Naive B cell (primary cell): ENCODE measurements around the gene RNF217. TPM values are rescaled to one million over a fixed set of nuclear protein-coding genes. Genes with fewer than 3 reads are reported as not detected.

Experiments used
- ATAC-seq, 2 donors: fragments of 150-1000 bp; cut with Tn5 transposase; 2 replicates each; pipeline ENCODE4 v1.10.0; 2021; ENCODE audit warnings: low read depth in 2 of 2, mild to moderate bottlenecking in 2 of 2, moderate library complexity in 2 of 2
- DNase-seq: peaks from one replicate; pipeline ENCODE4 v3.0.0; 2022
- H3K27ac Mint-ChIP-seq, 6 donors: one replicate each; pipeline ENCODE4 v1.8.0; 2020 to 2022; ENCODE audit warnings: mild to moderate bottlenecking in 6 of 6, mixed read lengths in 6 of 6, moderate library complexity in 5 of 6, inconsistent platforms in 2 of 6
- H3K27me3 Mint-ChIP-seq, 3 donors: one replicate each; pipeline ENCODE4 v1.8.0; 2021 to 2022; ENCODE audit warnings: mixed read lengths in 3 of 3, mild to moderate bottlenecking in 1 of 3
- H3K36me3 Mint-ChIP-seq, 2 donors: one replicate each; pipeline ENCODE4 v1.8.0; 2020 to 2022; ENCODE audit warnings: mixed read lengths in 2 of 2, inconsistent platforms in 1 of 2, mild to moderate bottlenecking in 1 of 2
- H3K4me1 Mint-ChIP-seq, 3 donors: one replicate each; pipeline ENCODE4 v1.8.0; 2020 to 2022; ENCODE audit warnings: mixed read lengths in 3 of 3, inconsistent platforms in 1 of 3, mild to moderate bottlenecking in 1 of 3, moderate library complexity in 1 of 3
- H3K4me3 Mint-ChIP-seq, 8 donors: one replicate each; pipeline ENCODE4 v1.8.0; 2020 to 2022; ENCODE audit warnings: mild to moderate bottlenecking in 8 of 8, mixed read lengths in 8 of 8, moderate library complexity in 8 of 8, inconsistent platforms in 2 of 8
- H3K9me3 Mint-ChIP-seq, 7 donors: one replicate each; pipeline ENCODE4 v1.8.0; 2020 to 2022; ENCODE audit warnings: mixed read lengths in 7 of 7, mild to moderate bottlenecking in 5 of 7, inconsistent platforms in 2 of 7, moderate library complexity in 1 of 7
- polyA plus RNA-seq, 6 donors: library from polyadenylated mRNA; unstranded; fragments of 300-500 nt; fragmentation: Illumina TruSeq; gene quantifications; one replicate each; pipeline ENCODE4 v1.2.3, GENCODE V29; 2021; ENCODE audit warnings: low read depth in 6 of 6

The RNF217 gene
- polyA plus RNA-seq, 6 donors from 2014 or later: not detected

DNA sequence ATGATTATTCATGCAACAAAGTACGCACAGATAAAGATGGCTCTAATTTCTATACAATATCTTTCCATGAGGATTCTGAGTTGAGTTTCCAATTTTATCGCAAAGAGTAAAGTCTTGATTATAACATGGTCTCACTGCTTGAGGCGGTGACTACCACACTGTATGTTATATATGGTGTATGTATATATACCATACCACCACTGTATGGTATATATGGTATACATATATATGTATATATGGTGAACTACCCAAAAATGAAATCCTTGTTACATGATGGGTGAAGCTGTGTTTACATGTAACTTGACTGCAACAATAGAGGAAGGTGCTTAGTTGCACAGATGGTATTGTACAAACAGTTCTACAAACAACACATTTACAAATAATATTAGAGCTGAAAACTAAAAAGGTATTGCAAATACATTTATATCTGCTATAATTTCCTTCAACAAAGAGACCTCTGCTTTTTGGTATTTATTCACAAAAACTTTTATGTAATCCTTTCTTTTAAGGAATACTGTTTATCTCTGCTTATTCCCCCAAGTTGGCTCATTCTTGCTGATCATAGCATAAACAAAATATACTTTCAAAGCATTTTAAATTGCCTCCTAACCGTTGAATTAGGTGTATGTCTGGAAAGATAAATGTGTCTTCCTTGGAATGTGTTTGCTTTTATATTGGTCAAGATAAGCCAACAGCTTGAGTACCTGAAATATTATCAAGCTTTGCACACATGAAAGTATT lies 113.7 kb downstream of the RNF217 start:
- Mint-ChIP-seq H3K27me3 (no peaks in the 10 kb centered on the region), H3K36me3 (no peaks in the 10 kb centered on the region), H3K27ac (no peak overlapping the region), H3K4me1 (no peaks in the 10 kb centered on the region), H3K4me3 (no peak overlapping the region), H3K9me3 (no peaks in the 10 kb centered on the region)
- ATAC-seq: no peak
- no peak for DNase-seq

DNA sequence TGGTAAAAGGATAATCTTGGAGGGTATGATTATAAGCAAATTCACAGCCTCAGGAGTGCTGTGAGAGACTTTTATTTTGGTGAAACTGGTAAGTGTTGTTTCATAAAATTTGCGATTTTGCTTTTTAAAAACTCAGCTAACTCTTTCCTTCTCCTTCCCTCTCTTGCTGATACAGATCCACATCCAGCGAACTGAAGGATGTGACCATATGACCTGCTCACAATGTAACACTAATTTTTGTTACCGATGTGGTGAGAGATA lies 114.2 kb downstream of the RNF217 start:
- Mint-ChIP-seq H3K9me3 (no peaks in the 10 kb centered on the region), H3K36me3 (no peaks in the 10 kb centered on the region), H3K4me3 (no peak overlapping the region), H3K4me1 (no peaks in the 10 kb centered on the region), H3K27me3 (no peaks in the 10 kb centered on the region), H3K27ac (no peak overlapping the region)
- no peak for DNase-seq
- ATAC-seq: no peak

DNA sequence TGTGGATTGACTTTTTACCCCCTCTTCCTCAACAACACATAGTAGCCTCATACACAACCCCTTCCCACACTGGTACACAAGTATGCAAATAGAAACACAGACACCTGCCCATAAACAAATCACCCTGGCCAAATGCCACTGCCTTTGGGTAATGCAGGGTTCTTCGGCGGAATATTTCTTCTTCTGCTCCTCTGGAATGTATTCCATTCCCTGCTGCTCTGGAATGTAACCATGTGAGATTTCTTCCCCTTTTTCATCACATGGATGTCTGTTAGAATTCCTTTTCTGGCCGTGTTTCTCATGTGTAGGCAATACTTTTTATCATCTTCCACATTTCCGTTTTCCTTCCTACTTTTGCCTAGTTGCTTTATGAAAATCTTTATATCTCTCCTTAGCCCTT lies 115.2 kb downstream of the RNF217 start:
- no peak overlapping the region for H3K27ac Mint-ChIP-seq
- H3K36me3 Mint-ChIP-seq: no peaks in the 10 kb centered on the region
- H3K9me3 Mint-ChIP-seq: no peaks in the 10 kb centered on the region
- DNase-seq (no peak), ATAC-seq (no peak)
- no peak overlapping the region for H3K4me3 Mint-ChIP-seq
- no peaks in the 10 kb centered on the region for H3K4me1 Mint-ChIP-seq
- H3K27me3 Mint-ChIP-seq: no peaks in the 10 kb centered on the region

DNA sequence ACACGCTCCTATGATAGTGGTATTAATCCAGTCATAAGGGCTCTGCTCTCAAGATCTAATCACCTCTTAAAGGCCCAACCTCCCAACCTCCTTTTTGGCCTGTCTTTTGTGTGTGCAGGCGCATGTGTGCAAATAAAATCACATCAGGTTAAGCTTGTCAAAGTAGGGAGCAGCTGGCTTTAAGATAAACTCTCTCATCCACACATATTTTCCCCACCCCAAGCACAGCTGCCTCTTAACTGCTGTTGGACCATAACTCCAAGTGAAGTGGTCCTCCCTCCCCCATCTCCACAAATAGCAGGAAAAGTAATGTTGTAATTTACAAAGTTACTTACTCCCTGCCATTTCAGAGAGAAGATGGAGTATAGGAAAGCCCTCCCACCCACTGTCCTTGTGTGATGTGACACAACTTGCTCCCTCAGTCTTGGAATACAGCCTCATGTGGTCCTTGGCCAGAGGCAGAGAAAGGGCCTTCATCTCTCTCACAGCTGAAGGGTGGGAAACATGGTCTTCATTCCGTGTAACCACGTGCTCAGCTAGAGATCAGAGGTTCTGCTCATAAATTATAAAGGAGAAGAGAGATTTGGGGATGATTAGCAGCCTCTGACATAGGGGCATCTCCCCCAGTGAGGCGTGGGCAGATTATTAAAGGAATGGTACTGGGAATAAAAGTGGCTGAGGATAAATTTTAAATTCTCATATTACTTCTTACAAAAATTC lies 116.5 kb downstream of the RNF217 start:
- no peak for ATAC-seq
- no peak overlapping the region for H3K4me3 Mint-ChIP-seq
- no peaks in the 10 kb centered on the region for H3K27me3 Mint-ChIP-seq

DNA sequence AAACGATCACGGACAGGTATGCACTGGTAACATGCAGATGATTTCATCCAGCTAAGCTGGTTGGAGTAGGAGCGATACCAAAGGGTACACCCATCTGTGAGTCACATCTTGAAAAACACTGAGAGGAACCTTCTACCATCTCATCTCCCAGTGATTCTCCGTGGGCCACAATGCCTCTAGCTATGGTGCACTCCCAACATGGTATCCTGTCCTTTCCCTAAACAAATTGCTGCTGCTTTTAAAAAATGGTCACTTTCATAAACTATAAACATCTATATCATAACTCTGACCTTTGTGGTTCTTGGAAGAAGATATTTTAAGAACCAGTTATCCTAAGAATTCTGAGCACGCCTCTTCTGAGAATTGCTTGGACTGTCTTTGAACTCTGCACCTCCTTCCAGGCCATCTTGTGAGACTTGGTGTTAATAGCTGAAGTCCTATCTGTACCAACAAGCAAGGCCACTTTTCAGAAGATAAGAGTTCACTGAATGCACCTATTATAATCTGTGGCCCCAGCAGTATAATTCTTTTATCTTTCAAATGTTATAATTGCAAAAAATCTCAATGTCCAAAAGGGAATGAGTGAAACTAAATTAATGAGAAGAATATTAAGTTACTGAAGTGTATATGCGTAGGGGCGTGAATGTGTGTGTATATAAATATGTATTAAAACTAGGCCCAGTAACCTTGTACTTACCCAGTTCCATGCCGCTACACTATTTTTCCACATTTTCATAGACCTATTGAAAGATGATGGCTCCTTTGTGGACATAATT lies 120.9 kb downstream of the RNF217 start:
- H3K27ac Mint-ChIP-seq: no peak overlapping the region
- H3K4me3 Mint-ChIP-seq: no peak overlapping the region
- DNase-seq (no peak), ATAC-seq (no peak)
- no peaks in the 10 kb centered on the region for H3K27me3 Mint-ChIP-seq
- H3K4me1 Mint-ChIP-seq: no peaks in the 10 kb centered on the region
- no peaks in the 10 kb centered on the region for H3K9me3 Mint-ChIP-seq
- no peaks in the 10 kb centered on the region for H3K36me3 Mint-ChIP-seq

More for the DNA sequence above, 116.5 kb downstream of the RNF217 start:
- DNase-seq: no peak
- Mint-ChIP-seq H3K4me1 (no peaks in the 10 kb centered on the region), H3K27ac (no peak overlapping the region), H3K9me3 (no peaks in the 10 kb centered on the region), H3K36me3 (no peaks in the 10 kb centered on the region)

DNA sequence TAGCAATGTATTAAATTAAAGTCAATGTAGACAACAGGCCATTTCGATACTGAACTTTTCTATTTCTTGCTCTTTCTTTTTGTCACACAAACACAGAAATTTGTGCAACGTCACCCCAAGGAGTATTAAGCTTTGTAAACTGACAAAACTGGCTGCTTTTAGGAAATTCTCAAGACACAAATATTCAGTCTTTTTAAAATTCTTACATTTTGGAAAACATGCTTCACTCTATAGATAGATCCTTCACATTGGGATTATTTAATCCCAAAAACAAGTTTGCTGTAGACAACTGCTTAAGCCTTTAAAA lies 121.4 kb downstream of the RNF217 start:
- Mint-ChIP-seq H3K4me1 (no peaks in the 10 kb centered on the region), H3K36me3 (no peaks in the 10 kb centered on the region), H3K27me3 (no peaks in the 10 kb centered on the region), H3K27ac (no peak overlapping the region), H3K4me3 (no peak overlapping the region), H3K9me3 (no peaks in the 10 kb centered on the region)
- no peak for ATAC-seq
- no peak for DNase-seq

DNA sequence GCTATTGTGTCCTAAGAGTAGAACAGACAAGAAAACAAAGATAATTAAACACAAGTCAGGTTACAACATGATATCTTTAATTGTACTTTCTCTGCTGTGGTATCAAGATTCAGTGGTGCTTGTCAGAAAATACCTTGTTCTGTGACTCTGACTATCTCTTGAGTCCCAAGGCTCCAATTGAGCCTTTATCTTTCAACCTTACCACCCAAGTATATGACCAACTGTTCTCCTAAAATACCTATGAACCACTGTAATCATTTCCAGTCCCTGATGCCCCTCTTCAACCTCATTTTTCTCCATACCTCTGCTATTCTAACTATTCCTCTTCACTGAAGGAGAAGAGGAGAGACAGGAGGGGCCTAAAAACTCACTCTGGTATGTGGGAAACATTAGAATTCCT lies 124.5 kb downstream of the RNF217 start:
- no peaks in the 10 kb centered on the region for H3K27me3 Mint-ChIP-seq
- no peak for ATAC-seq
- H3K27ac Mint-ChIP-seq: no peak overlapping the region
- no peak overlapping the region for H3K4me3 Mint-ChIP-seq
- no peak for DNase-seq
- H3K36me3 Mint-ChIP-seq: no peaks in the 10 kb centered on the region
- no peaks in the 10 kb centered on the region for H3K4me1 Mint-ChIP-seq
- no peaks in the 10 kb centered on the region for H3K9me3 Mint-ChIP-seq

DNA sequence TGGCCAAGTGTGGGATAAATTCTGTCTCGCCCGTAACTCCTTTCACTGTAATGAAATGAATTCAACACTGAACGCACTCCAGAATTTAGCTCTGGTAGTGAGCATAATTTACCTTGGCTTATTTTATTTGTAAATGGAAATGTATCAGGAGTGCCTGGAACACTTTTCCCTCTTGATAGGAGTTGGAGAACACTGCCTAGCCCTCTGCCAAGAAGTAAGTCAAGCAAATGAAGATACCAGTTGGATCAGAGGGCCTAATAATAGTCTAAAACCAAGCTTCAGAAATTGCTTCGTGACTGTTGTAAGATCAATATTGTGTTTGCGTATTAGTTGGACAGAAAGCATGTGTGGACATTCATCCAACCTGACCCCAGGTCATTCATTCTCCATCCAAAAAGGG lies 126.7 kb downstream of the RNF217 start:
- H3K4me1 Mint-ChIP-seq: no peaks in the 10 kb centered on the region
- H3K9me3 Mint-ChIP-seq: no peaks in the 10 kb centered on the region
- H3K27ac Mint-ChIP-seq: no peak overlapping the region
- DNase-seq (no peak), ATAC-seq (no peak)
- H3K4me3 Mint-ChIP-seq: no peak overlapping the region
- no peaks in the 10 kb centered on the region for H3K36me3 Mint-ChIP-seq
- peaks cover 0 to 4% (median 0%) of the 10 kb centered on the region in 3 donors for H3K27me3 Mint-ChIP-seq

DNA sequence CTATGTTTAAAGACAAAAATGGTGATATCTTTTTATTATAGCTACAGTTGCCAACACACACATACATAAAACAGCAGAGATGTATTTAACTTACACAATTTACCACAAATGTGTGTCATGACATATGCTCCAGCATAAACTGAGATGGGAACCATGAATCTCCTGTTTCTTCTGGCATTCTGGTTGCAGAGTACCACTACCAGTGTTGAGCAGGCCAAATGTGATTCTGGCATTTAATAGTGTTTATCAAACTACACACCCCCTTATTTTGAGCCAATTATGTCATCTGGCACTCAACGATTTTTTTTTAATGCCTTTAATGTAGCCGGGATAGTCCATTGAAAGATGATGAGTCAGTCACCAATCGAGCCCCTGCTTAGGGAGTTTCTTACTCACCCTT lies 132.3 kb downstream of the RNF217 start:
- ATAC-seq (no peak), DNase-seq (no peak)
- no peak overlapping the region for H3K4me3 Mint-ChIP-seq
- H3K27me3 Mint-ChIP-seq: peaks cover 19 to 24% (median 19%) of the 10 kb centered on the region in 3 donors
- H3K36me3 Mint-ChIP-seq: no peaks in the 10 kb centered on the region
- H3K9me3 Mint-ChIP-seq: no peaks in the 10 kb centered on the region
- no peak overlapping the region for H3K27ac Mint-ChIP-seq
- H3K4me1 Mint-ChIP-seq: peaks cover 3 to 4% (median 3%) of the 10 kb centered on the region in 3 donors

DNA sequence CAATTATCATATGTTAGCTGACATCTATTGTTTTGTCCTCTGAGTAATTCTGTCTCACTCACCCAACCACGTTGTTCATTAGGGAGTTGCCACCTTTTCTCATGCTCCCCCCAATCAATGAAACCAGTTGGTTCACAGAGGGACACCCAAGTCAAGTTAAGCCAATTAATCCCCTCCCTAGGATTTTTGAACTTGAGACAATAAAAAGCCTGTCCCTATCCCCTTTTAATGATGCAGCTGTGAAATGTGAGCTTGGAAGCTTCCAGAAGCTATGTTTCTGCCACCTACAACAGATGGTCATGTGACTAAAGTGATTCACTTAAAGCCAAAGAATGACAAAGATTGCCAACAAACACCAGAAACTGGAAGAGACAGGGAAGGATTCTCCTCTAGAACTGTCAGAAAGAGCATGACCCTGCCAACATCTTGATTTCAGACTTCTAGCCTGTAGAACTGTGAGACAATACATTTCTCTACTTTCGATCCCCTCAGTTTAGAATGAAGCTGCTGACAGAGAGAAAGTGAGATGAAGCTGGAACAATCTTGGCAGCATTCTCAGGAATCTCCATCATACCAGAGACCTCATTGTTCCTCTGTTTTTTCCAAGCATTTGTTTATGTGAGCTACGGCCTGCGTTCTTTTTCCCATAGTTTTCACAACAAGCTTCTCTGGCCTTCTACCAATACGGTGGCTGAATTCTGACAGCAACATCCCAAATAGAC lies 133.5 kb downstream of the RNF217 start:
- no peaks in the 10 kb centered on the region for H3K9me3 Mint-ChIP-seq
- H3K4me1 Mint-ChIP-seq: peaks cover 8 to 10% (median 9%) of the 10 kb centered on the region in 3 donors
- H3K27ac Mint-ChIP-seq: no peak overlapping the region
- H3K27me3 Mint-ChIP-seq: peaks cover 19 to 34% (median 19%) of the 10 kb centered on the region in 3 donors
- ATAC-seq: no peak
- H3K4me3 Mint-ChIP-seq: no peak overlapping the region
- H3K36me3 Mint-ChIP-seq: no peaks in the 10 kb centered on the region
- no peak for DNase-seq

DNA sequence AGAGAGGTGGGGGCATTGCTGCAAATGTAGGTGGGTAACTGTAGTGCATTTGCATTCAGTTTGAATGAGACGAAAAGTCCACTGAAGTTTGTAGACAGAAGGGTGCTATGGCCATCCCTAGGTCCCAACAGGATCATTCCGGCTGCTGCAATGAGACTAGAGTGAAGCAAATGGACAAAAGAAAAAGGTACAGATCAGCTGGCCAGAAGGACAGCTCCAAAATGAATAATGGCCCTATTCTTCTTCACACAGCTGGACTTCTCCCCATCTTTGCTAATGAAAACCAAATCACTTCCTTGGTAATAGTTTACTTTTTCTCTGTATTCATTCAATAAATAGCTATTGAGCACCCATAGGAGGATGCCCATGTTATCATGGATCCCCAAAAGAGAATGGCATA lies 134.9 kb downstream of the RNF217 start:
- DNase-seq: no peak
- no peaks in the 10 kb centered on the region for H3K9me3 Mint-ChIP-seq
- H3K4me3 Mint-ChIP-seq: no peak overlapping the region
- peaks cover 8 to 10% (median 9%) of the 10 kb centered on the region in 3 donors for H3K4me1 Mint-ChIP-seq
- no peak for ATAC-seq
- H3K36me3 Mint-ChIP-seq: no peaks in the 10 kb centered on the region
- peaks cover 19 to 34% (median 19%) of the 10 kb centered on the region in 3 donors for H3K27me3 Mint-ChIP-seq
- H3K27ac Mint-ChIP-seq: no peak overlapping the region

DNA sequence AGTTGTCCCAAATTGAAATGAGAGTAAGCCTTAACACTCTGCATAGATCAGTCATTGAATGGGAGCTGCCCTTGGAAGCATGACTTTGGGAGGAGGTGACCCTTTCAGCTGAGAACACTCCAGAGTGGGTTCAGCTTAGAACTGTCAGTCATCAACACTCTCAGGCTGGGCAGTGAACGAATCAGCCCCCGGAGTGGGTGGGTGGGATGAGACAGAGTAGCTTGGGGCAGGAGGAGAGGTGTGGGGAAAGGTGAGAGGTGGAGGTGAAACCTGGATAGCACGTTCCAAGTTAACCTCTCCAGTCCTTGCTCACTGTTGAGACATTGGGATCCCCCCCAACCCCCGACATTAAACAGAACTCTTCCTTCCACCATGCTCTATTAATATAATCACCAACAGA lies 136.0 kb downstream of the RNF217 start:
- Mint-ChIP-seq H3K36me3 (no peaks in the 10 kb centered on the region), H3K9me3 (no peaks in the 10 kb centered on the region), H3K27ac (no peak overlapping the region), H3K27me3 (peaks cover 15 to 34% (median 19%) of the 10 kb centered on the region in 3 donors), H3K4me1 (peaks cover 8 to 10% (median 9%) of the 10 kb centered on the region in 3 donors), H3K4me3 (peak overlapping the region in 2 of 8 donors; percentile 26 to 45)
- ATAC-seq (no peak), DNase-seq (no peak)

DNA sequence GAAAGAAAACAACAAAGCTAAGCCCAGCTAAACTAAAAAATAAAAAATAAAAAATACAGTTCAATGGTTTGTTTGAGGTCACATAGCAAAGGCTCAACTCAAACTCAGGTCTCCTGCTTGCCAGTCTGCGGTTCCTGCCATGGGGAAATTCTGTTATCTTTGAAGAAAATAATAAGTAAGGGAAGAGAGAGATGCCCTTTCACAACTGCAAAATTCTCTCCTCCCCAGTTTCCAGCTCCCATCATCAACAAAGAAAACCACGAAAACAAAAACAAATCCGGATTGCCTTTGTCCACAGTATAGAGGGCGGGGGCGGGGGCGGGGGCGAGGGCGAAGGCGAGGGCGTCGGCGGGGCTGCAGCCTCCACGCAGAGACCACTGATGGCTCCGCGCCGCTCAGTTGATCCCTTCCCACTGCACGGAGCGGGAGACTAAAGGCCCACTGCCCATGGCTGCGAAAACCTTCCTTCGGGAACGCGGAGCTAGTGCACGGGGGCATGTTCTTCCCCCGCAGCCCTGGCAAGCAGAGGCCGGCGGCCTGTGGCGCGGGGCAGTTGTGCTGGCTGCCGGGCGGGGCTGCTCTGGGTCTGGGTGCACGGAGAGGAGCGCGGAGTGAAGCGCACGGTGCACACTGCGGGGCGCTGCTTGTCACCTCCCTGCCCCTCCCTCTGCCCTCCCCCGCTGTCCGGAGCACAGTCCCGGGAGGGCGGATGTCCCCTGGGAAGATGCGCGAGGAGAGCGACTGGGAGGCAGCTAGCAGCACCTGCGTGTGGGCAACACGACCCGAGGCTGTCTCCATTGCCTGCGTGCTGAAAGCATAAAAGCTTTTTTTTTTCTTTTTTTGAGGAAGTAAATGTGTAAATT lies 137.2 kb downstream of the RNF217 start:
- peaks cover 14 to 34% (median 19%) of the 10 kb centered on the region in 3 donors for H3K27me3 Mint-ChIP-seq
- ATAC-seq: peak; percentile 63 to 81
- DNase-seq: peak; percentile 7
- peak overlapping the region; percentile 61 to 88 (median 76) for H3K4me3 Mint-ChIP-seq
- peaks cover 8 to 10% (median 9%) of the 10 kb centered on the region in 3 donors for H3K4me1 Mint-ChIP-seq
- no peaks in the 10 kb centered on the region for H3K9me3 Mint-ChIP-seq
- peak overlapping the region in 1 of 6 donors; percentile 39 for H3K27ac Mint-ChIP-seq
- H3K36me3 Mint-ChIP-seq: no peaks in the 10 kb centered on the region
